ENCODE measurements around the gene PICALM. TPM values are rescaled to one million over a fixed set of nuclear protein-coding genes. Genes with fewer than 3 reads are reported as not detected.

The PICALM gene
- total RNA-seq, 2 donors from 2014 or later: 208 to 223 TPM

- Mint-ChIP-seq H3K27ac (peak overlapping the region; percentile 93 to 94), H3K9me3 (no peaks in the 10 kb centered on the region), H3K27me3 (no peaks in the 10 kb centered on the region), H3K36me3 (peaks cover 26% of the 10 kb centered on the region), H3K4me1 (ENCODE audit: low read depth in 2 of 2) (peaks cover 31 to 42% of the 10 kb centered on the region in 2 donors), H3K4me3 (peak overlapping the region; percentile 99)
- DNase-seq (ENCODE audit: low spot score): peak; percentile 65
- ATAC-seq: peak; percentile 24 to 38
These were observed 579 bp downstream of the PICALM start for GRCh38 chr11:86068138-86068871.

DNA sequence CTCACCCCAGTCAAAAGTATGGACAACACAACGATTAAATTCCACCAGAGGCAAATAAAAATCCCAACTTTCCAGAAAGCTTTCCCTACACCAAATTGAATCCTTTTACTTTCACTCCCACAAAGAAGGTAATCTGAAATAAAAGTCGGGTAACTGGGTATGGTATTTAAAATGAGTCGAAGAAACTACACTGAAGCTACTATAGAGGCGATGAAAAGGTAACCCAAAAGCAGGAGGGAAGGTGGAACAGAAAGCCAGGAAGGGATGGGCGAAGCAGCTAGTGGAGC, 1.1 kb downstream of the PICALM start:
- no peak for ATAC-seq
- H3K27ac Mint-ChIP-seq: peak overlapping the region; percentile 93 to 94
- H3K4me3 Mint-ChIP-seq: peak overlapping the region; percentile 99
- H3K9me3 Mint-ChIP-seq: no peaks in the 10 kb centered on the region
- no peaks in the 10 kb centered on the region for H3K27me3 Mint-ChIP-seq
- H3K4me1 Mint-ChIP-seq (ENCODE audit: low read depth in 2 of 2): peaks cover 31 to 44% of the 10 kb centered on the region in 2 donors
- DNase-seq (ENCODE audit: low spot score): no peak
- H3K36me3 Mint-ChIP-seq: peaks cover 26% of the 10 kb centered on the region

- Mint-ChIP-seq H3K4me1 (ENCODE audit: low read depth in 2 of 2) (peaks cover 34 to 48% of the 10 kb centered on the region in 2 donors), H3K36me3 (peaks cover 26% of the 10 kb centered on the region), H3K27me3 (no peaks in the 10 kb centered on the region), H3K9me3 (no peaks in the 10 kb centered on the region), H3K27ac (peak overlapping the region; percentile 93 to 94), H3K4me3 (peak overlapping the region; percentile 99)
- DNase-seq (ENCODE audit: low spot score): no peak
- no peak for ATAC-seq
These were observed 1.7 kb downstream of the PICALM start for GRCh38 chr11:86067009-86067850.

- peak overlapping the region; percentile 93 to 94 for H3K27ac Mint-ChIP-seq
- ATAC-seq: no peak
- H3K27me3 Mint-ChIP-seq: no peaks in the 10 kb centered on the region
- no peak for DNase-seq (ENCODE audit: low spot score)
- H3K9me3 Mint-ChIP-seq: no peaks in the 10 kb centered on the region
- H3K36me3 Mint-ChIP-seq: peaks cover 31% of the 10 kb centered on the region
- peaks cover 36 to 49% of the 10 kb centered on the region in 2 donors for H3K4me1 Mint-ChIP-seq (ENCODE audit: low read depth in 2 of 2)
- H3K4me3 Mint-ChIP-seq: peak overlapping the region; percentile 99
These were observed 2.3 kb downstream of the PICALM start for GRCh38 chr11:86066657-86067008.

GRCh38 chr11:86066033-86066432, 2.9 kb downstream of the PICALM start:
- H3K9me3 Mint-ChIP-seq: no peaks in the 10 kb centered on the region
- no peaks in the 10 kb centered on the region for H3K27me3 Mint-ChIP-seq
- DNase-seq (ENCODE audit: low spot score) (no peak), ATAC-seq (no peak)
- H3K27ac Mint-ChIP-seq: peak overlapping the region; percentile 93 to 94
- H3K4me3 Mint-ChIP-seq: peak overlapping the region; percentile 99
- peaks cover 32% of the 10 kb centered on the region for H3K36me3 Mint-ChIP-seq
- peaks cover 37 to 55% of the 10 kb centered on the region in 2 donors for H3K4me1 Mint-ChIP-seq (ENCODE audit: low read depth in 2 of 2)

DNA sequence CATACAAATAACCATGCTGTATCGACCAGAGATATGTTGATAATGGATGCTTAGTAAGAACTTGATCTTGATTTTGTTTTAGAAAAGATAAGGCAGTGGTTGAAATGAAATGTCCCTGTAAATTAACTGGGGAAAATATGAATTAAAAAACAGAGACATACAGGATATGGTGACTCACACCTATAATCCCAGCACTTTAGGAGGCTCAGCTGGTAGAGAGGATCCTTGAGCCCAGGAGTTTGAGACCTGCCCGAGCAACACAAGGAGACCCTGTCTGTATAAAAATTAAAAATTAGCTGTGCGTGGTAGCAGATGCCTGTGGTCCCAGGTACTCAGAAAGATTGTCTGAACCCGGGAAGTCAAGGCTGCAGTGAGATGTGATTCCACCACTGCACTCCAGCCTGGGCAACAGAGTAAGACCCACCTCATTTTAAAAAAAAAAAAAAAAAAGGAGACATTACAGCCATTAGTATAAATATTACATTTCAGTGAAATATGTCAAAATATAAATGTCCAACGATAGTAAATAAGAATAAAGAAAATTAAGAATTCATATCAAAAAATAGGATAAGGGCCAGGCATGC, 4.6 kb downstream of the PICALM start:
- Mint-ChIP-seq H3K27me3 (no peaks in the 10 kb centered on the region), H3K4me1 (ENCODE audit: low read depth in 2 of 2) (peaks cover 43 to 58% of the 10 kb centered on the region in 2 donors), H3K27ac (peak overlapping the region; percentile 93 to 94), H3K4me3 (peak overlapping the region; percentile 99), H3K36me3 (peaks cover 32% of the 10 kb centered on the region), H3K9me3 (no peaks in the 10 kb centered on the region)
- DNase-seq (ENCODE audit: low spot score) (no peak), ATAC-seq (no peak)

DNA sequence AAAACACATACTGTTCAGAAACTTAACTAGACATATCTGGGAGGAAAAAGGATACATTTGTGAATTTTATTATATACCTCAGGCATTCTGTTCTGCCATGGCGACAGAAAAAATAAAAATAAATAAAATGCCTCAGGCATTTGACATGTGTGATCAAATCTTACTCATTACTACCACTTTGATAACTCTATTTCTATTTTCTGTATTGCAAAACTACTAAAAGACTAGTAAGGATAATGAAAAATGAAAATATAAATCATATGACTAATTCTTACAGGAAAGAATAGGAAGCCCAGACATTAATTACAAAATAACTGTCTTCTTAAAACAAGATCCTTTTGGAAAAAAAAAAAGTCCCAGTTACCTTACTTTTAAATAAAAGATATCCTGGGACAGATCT, 5.3 kb downstream of the PICALM start:
- H3K27me3 Mint-ChIP-seq: no peaks in the 10 kb centered on the region
- H3K27ac Mint-ChIP-seq: peak overlapping the region; percentile 93 to 94
- peak overlapping the region; percentile 99 for H3K4me3 Mint-ChIP-seq
- H3K4me1 Mint-ChIP-seq (ENCODE audit: low read depth in 2 of 2): peaks cover 49 to 66% of the 10 kb centered on the region in 2 donors
- peaks cover 32% of the 10 kb centered on the region for H3K36me3 Mint-ChIP-seq
- DNase-seq (ENCODE audit: low spot score): no peak
- no peak for ATAC-seq
- H3K9me3 Mint-ChIP-seq: no peaks in the 10 kb centered on the region

- Mint-ChIP-seq H3K4me3 (peak overlapping the region; percentile 99), H3K9me3 (no peaks in the 10 kb centered on the region), H3K27me3 (no peaks in the 10 kb centered on the region), H3K36me3 (peaks cover 23% of the 10 kb centered on the region), H3K27ac (peak overlapping the region; percentile 93 to 94), H3K4me1 (ENCODE audit: low read depth in 2 of 2) (peaks cover 55 to 71% of the 10 kb centered on the region in 2 donors)
- DNase-seq (ENCODE audit: low spot score) (no peak), ATAC-seq (peak; percentile 45 to 55)
These were observed 6.2 kb downstream of the PICALM start for GRCh38 chr11:86062719-86063118.

DNA sequence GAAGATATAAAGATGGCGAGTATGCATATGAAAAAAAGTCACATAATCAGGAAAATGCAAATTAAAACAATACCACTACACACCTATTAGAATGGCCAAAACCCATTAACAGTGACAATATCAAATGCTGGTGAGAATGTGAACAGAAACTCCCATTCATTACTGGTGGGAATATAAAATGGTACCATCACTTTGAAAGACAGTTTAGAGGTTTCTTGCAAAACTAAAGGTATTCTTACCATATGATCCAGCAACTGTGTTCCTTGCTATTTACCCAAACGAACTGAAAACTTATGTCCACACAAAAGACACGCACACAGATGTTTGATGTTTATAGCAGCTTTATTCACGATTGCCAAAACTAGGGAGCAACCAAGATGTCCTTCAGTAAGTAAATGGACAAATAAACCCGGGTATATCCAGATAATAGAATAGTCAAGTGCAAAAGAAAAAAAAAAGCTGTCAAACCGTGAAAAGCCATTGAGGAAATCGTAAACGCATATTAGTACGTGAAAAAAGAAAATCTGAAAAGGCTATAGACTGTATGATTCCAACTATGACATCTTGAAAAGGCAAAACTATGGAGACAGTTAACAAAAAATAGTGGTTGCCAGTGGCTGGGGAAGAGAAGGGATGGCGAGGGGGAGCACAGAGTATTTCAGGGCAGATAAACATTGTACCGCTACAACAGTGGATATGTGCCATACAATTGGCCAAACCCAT, 7.2 kb downstream of the PICALM start:
- H3K27me3 Mint-ChIP-seq: no peaks in the 10 kb centered on the region
- peak overlapping the region; percentile 93 to 94 for H3K27ac Mint-ChIP-seq
- no peak for DNase-seq (ENCODE audit: low spot score)
- no peak for ATAC-seq
- H3K9me3 Mint-ChIP-seq: no peaks in the 10 kb centered on the region
- peaks cover 20% of the 10 kb centered on the region for H3K36me3 Mint-ChIP-seq
- peaks cover 61 to 74% of the 10 kb centered on the region in 2 donors for H3K4me1 Mint-ChIP-seq (ENCODE audit: low read depth in 2 of 2)
- peak overlapping the region; percentile 99 for H3K4me3 Mint-ChIP-seq

DNA sequence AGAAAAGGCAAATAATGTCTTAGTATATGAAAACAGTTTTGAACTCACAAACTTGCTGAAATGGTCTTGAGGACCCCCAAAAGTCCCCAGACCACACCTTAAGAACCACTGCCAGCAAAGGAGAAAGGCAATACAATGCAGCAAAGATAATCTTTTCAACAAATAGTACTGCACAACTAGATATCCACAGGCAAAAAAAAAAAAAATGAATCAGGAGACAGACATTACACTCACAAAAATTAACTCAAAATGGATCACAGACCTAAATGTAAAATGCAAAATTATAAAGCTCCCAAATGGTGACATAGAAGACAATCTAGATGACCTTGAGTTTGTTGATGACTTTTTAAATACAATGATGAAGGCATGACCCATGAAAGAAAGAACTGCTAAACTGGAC, 8.3 kb downstream of the PICALM start:
- DNase-seq (ENCODE audit: low spot score): no peak
- peak overlapping the region; percentile 99 for H3K4me3 Mint-ChIP-seq
- no peaks in the 10 kb centered on the region for H3K27me3 Mint-ChIP-seq
- H3K36me3 Mint-ChIP-seq: peaks cover 15% of the 10 kb centered on the region
- H3K27ac Mint-ChIP-seq: peak overlapping the region; percentile 93 to 94
- H3K9me3 Mint-ChIP-seq: no peaks in the 10 kb centered on the region
- no peak for ATAC-seq
- peaks cover 66 to 72% of the 10 kb centered on the region in 2 donors for H3K4me1 Mint-ChIP-seq (ENCODE audit: low read depth in 2 of 2)

DNA sequence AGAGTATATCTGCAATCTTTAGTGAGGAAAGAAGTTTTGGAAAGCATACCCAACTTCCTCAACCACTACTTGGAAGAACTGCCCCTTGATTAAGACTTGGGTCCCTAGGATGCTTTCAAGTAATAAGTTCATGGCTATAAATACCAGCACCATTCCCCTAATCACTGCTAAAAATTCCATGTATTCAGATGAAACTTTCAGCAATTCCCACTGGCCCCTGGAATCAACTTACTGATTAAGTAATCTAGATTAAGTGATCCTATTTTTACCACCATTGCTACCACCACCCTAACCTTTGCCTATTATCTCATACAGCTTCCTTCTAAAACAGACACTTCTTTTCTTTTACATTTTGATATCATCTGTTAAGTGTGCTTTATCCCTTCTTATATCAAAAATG, 10.5 kb downstream of the PICALM start:
- Mint-ChIP-seq H3K36me3 (peaks cover 11% of the 10 kb centered on the region), H3K27ac (peak overlapping the region; percentile 93 to 94), H3K27me3 (no peaks in the 10 kb centered on the region), H3K4me3 (peak overlapping the region; percentile 99), H3K9me3 (no peaks in the 10 kb centered on the region), H3K4me1 (ENCODE audit: low read depth in 2 of 2) (peaks cover 64 to 73% of the 10 kb centered on the region in 2 donors)
- no peak for DNase-seq (ENCODE audit: low spot score)
- no peak for ATAC-seq

DNA sequence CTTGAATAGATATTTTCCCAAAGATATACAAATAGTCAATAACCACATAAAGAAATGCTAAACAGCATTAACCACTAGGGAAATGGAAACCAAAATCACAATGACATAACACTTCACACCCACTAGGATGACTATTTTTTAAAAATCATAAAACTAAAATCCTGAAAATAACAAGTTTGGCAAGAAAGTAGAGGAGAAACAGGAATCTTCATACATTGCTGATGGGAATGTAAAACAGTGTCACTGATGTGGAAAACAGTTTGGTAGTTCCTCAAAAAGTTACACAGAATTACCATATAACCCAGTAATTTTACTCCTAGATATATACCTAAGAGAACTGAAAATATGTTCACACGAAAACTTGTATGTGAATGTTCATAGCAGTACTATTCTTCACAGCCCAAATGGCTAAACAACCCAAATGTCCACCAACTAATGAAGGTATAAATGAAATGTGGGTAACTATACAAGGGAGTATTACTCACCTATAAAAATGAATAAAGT, 12.5 kb downstream of the PICALM start:
- peak overlapping the region; percentile 47 to 71 for H3K27ac Mint-ChIP-seq
- peaks cover 3% of the 10 kb centered on the region for H3K9me3 Mint-ChIP-seq
- peaks cover 70 to 79% of the 10 kb centered on the region in 2 donors for H3K4me1 Mint-ChIP-seq (ENCODE audit: low read depth in 2 of 2)
- no peak for DNase-seq (ENCODE audit: low spot score)
- H3K4me3 Mint-ChIP-seq: peak overlapping the region; percentile 62
- peaks cover 18% of the 10 kb centered on the region for H3K36me3 Mint-ChIP-seq
- no peaks in the 10 kb centered on the region for H3K27me3 Mint-ChIP-seq
- ATAC-seq: peak in 1 of 2 donors; percentile 48
